ENCODE results near the gene AGBL1. TPM values are rescaled to one million over a fixed set of nuclear protein-coding genes. Genes with fewer than 3 reads are reported as not detected.

The AGBL1 gene
- total RNA-seq, 1 donor from 2014 or later, result 0.76 TPM

- H3K27ac Mint-ChIP-seq (ENCODE audit: unreplicated experiment), result no peak overlapping the region
- peaks cover 1% of the 10 kb centered on the region for H3K9me3 Mint-ChIP-seq (ENCODE audit: unreplicated experiment)
- H3K4me3 Mint-ChIP-seq (ENCODE audit: unreplicated experiment), result no peak overlapping the region
- H3K4me1 Mint-ChIP-seq (ENCODE audit: low read depth, unreplicated experiment), result peaks cover 2% of the 10 kb centered on the region
- no peaks in the 10 kb centered on the region for H3K36me3 Mint-ChIP-seq (ENCODE audit: unreplicated experiment)
- H3K27me3 Mint-ChIP-seq (ENCODE audit: unreplicated experiment), result no peaks in the 10 kb centered on the region
- DNase-seq, result no peak
- TF ChIP-seq CTCF (IDR thresholded peaks at IDR 0.05; ENCODE audit: partially characterized antibody, unreplicated experiment), result no peak
Measured at GRCh38 chr15:86205096-86205495, 125.4 kb downstream of the AGBL1 start.

GRCh38 chr15:86213420-86213819, 133.7 kb downstream of the AGBL1 start:
- Mint-ChIP-seq H3K4me1 (ENCODE audit: low read depth, unreplicated experiment) (peaks cover 11% of the 10 kb centered on the region), H3K27me3 (ENCODE audit: unreplicated experiment) (no peaks in the 10 kb centered on the region), H3K27ac (ENCODE audit: unreplicated experiment) (no peak overlapping the region), H3K4me3 (ENCODE audit: unreplicated experiment) (no peak overlapping the region), H3K36me3 (ENCODE audit: unreplicated experiment) (peaks cover 21% of the 10 kb centered on the region), H3K9me3 (ENCODE audit: unreplicated experiment) (no peaks in the 10 kb centered on the region)
- no peak for TF ChIP-seq CTCF (IDR thresholded peaks at IDR 0.05; ENCODE audit: partially characterized antibody, unreplicated experiment)
- DNase-seq, result no peak

GRCh38 chr15:86213888-86214287, 134.2 kb downstream of the AGBL1 start:
- Mint-ChIP-seq H3K4me1 (ENCODE audit: low read depth, unreplicated experiment) (peaks cover 11% of the 10 kb centered on the region), H3K27ac (ENCODE audit: unreplicated experiment) (no peak overlapping the region), H3K4me3 (ENCODE audit: unreplicated experiment) (no peak overlapping the region), H3K36me3 (ENCODE audit: unreplicated experiment) (peaks cover 21% of the 10 kb centered on the region), H3K9me3 (ENCODE audit: unreplicated experiment) (no peaks in the 10 kb centered on the region), H3K27me3 (ENCODE audit: unreplicated experiment) (no peaks in the 10 kb centered on the region)
- no peak for TF ChIP-seq CTCF (IDR thresholded peaks at IDR 0.05; ENCODE audit: partially characterized antibody, unreplicated experiment)
- DNase-seq, result no peak

- no peak for TF ChIP-seq CTCF (IDR thresholded peaks at IDR 0.05; ENCODE audit: partially characterized antibody, unreplicated experiment)
- H3K27ac Mint-ChIP-seq (ENCODE audit: unreplicated experiment), result no peak overlapping the region
- no peak for DNase-seq
- H3K4me3 Mint-ChIP-seq (ENCODE audit: unreplicated experiment), result no peak overlapping the region
- no peaks in the 10 kb centered on the region for H3K9me3 Mint-ChIP-seq (ENCODE audit: unreplicated experiment)
- peaks cover 14% of the 10 kb centered on the region for H3K36me3 Mint-ChIP-seq (ENCODE audit: unreplicated experiment)
- no peaks in the 10 kb centered on the region for H3K4me1 Mint-ChIP-seq (ENCODE audit: low read depth, unreplicated experiment)
- H3K27me3 Mint-ChIP-seq (ENCODE audit: unreplicated experiment), result peaks cover 1% of the 10 kb centered on the region
Measured at GRCh38 chr15:86221119-86221518, 141.4 kb downstream of the AGBL1 start.

- Mint-ChIP-seq H3K9me3 (ENCODE audit: unreplicated experiment) (no peaks in the 10 kb centered on the region), H3K4me3 (ENCODE audit: unreplicated experiment) (no peak overlapping the region), H3K27me3 (ENCODE audit: unreplicated experiment) (no peaks in the 10 kb centered on the region), H3K36me3 (ENCODE audit: unreplicated experiment) (no peaks in the 10 kb centered on the region), H3K4me1 (ENCODE audit: low read depth, unreplicated experiment) (peaks cover 9% of the 10 kb centered on the region), H3K27ac (ENCODE audit: unreplicated experiment) (no peak overlapping the region)
- DNase-seq, result no peak
- TF ChIP-seq CTCF (IDR thresholded peaks at IDR 0.05; ENCODE audit: partially characterized antibody, unreplicated experiment), result no peak
Measured at GRCh38 chr15:86229306-86229705, 149.6 kb downstream of the AGBL1 start.
